ENCODE measurements around the gene CLCN5.

Gene CLCN5

DNA sequence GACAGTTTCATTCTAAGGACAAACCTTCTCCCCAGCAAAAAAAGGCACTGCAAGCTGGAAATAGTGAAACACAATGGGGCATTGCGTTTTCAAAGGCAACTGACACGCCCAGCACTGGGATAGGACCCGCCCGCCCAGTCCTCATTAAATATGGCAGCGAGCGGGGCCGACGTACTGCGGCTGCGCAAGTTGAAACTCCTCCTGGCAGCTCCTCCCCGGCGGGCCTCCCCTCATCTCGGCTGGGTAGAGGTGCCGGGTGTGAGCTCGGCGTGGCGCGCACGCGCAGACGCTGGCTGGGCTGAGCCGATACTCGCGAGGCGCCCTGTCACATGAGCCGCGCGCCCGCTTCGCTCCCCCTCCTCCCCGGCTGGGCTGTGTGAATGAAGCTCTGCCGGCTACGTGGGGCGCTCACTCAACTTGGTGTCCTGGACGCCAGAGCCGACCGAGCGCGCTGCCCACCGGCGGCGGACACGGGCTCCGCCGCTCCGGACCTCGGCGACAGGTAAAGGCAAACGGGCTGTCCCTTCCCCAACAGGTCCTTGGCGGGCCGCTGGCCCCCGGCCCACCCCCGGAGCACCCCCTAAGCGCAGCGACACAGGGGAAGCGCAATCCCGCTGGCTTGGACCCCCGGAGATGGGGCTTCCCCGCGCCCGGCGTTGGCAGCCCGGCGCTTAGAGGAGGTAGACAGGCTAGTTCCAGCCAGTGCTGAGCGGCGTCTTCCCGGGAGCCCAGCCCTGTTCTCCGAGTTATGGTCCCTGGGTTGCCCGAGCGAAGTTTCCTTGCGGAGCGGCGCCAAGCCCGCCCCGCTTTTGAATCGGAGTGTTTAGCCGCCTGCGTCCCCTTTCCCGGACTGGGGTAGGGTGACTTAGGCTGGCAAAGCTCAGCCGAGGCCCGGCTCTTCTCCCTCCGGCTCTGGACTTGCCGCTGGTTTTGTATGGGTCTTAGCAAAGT is at the start of gene CLCN5:
TSS of gene CLCN5 (plus strand) at position 306 of the 951 bp plus-strand sequence. CDS start 2,703 bp downstream, outside the sequence.
- peak; percentile 89 to 94 for DNase-seq

DNA sequence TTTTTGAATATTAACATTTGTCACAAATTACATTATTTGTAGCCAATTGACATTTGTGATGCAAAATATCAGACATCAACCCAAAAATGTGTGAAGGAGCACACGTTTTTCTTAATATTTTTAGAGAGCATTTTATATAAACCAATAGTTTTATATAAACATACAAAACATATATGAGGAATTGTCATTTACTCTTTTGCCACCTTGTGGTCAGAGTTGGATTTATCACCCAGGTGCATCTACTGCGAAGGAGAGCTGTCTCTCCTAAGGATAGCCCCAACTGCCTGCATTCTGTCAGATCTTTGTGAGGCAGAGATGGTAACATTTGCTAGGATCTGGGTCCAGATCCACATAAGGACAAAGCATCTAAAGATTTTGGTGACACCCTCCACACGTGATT is 45.6 kb upstream of the CLCN5 start:
- peak; percentile 23 to 40 for DNase-seq

DNA sequence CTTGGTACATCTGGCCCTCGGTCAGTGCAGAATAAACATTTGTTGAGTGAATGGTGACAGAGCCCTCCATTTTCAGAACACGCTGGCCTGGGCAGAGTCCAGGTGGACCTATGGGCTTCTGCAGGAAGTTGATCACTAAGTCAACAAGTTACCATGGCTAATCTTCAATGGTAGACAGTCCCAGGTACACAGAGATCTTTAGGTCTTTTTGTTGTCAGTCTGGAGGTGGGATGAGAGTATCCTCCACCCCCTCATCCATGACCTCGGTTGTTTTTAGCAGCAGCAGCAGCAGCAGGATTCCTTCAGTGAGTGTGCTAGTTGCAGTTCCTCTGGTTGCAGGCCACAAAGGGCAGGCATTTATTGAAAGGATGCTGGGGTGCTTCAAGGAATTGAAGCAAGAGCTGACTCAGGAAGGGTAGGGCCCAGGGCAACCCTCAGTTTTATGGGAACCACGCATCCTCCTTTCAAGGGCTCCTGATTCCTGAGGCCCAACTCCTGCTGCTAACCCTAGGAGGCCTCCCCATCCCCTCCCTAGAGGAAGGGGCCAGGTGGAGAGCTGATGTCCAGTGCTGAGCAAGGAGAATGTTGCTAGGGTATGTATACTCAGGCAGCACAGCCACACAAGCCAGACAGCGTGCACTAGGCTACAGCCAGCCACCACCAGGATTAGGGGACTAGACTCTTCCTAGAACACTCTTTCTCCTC is 44.8 kb upstream of the CLCN5 start:
- no peak for DNase-seq

DNA sequence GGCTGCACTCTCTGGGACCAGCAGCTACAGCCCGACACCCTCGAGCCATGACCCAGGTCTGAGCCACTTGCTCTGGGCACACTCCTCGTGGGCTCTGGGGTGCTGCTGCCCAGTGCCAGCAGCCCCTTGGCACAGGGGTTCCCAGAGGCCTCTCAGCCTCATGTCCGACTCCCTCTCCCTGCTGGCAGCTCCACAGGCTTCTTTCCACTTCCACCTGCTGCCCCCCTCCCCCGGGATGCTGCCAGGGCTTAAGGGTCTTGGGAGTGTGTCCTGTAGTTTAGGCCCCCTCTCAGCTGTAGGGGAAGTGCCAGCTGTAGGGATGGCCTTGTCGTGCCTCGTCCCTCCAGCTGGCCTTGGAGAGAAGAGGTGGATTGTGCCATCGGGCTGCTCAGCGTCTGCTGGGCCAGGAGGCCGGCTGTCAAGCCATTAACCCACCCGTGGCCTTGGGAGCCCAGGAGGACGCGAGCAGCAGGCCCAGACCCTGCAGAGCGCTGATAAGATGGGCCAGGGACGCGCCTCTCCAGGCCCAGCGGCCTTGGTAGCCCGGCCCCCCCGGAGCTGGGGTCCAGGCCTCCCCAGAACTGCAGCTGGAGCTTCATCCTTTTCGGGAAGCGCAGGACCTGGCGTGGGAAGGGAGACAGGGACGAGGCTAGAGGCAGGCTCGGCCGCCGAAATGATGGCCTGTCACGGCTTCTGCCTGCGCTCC is 44.1 kb upstream of the CLCN5 start:
- no peak for DNase-seq

DNA sequence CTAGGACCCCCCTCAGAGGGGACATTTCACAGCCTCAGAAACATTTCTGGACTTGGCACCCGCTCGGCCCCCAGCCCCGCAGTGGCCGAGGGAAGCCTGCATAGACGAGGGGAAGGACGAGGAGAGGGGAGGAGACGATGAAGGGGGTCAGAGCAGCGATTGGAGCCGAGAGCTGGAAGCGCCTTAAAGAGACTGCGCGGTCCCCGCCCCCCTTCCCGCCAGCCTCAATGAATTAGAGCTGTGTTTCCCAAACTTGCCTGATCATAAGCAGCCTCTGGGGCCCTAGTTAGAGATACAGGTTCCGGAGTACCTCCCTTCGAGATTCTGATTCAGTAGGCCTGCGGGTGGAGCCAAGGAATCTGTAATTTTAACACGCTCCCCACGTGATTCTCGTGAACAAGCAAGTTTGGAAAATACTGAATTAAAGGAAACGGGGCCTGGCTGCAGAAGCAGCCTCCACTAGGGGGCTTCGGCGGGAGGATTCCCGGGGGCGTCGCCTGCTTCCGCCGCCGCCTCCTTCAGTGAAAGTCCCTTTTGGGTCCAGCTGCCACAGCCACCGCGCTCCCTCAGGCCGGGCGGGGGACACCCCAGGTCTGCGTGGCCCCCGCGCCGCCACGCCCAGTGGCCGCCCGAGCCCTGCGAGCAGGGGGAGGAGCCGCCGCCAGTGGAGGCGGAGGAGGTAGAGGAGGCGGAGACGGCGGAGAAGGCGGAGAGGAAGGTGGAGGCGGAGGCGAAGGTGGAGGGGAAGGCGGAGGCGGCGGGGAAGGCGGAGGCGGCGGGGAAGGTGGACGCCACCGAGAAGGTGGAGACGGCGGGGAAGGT is 43.4 kb upstream of the CLCN5 start, which contains the start of gene USP27X:
TSS of gene USP27X (plus strand) at position 651 of the 822 bp plus-strand sequence. CDS start 824 bp downstream, outside the sequence.
- DNase-seq, result peak; percentile 77 to 78

DNA sequence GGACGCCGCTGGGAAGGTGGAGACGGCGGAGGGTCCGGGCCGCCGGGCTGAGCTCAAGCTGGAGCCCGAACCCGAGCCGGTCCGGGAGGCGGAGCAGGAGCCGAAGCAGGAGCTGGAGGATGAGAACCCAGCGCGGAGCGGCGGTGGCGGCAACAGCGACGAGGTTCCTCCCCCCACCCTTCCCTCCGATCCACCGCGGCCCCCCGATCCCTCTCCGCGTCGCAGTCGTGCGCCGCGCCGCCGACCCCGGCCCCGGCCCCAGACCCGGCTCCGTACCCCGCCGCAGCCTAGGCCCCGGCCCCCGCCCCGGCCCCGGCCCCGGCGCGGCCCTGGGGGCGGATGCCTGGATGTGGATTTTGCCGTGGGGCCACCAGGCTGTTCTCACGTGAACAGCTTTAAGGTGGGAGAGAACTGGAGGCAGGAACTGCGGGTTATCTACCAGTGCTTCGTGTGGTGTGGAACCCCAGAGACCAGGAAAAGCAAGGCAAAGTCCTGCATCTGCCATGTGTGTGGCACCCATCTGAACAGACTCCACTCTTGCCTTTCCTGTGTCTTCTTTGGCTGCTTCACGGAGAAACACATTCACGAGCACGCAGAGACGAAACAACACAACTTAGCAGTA is 42.6 kb upstream of the CLCN5 start:
- DNase-seq, result no peak

DNA sequence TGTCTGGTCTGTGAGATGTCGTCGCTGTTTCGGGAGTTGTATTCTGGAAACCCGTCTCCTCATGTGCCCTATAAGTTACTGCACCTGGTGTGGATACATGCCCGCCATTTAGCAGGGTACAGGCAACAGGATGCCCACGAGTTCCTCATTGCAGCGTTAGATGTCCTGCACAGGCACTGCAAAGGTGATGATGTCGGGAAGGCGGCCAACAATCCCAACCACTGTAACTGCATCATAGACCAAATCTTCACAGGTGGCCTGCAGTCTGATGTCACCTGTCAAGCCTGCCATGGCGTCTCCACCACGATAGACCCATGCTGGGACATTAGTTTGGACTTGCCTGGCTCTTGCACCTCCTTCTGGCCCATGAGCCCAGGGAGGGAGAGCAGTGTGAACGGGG is 41.7 kb upstream of the CLCN5 start:
- no peak for DNase-seq

DNA sequence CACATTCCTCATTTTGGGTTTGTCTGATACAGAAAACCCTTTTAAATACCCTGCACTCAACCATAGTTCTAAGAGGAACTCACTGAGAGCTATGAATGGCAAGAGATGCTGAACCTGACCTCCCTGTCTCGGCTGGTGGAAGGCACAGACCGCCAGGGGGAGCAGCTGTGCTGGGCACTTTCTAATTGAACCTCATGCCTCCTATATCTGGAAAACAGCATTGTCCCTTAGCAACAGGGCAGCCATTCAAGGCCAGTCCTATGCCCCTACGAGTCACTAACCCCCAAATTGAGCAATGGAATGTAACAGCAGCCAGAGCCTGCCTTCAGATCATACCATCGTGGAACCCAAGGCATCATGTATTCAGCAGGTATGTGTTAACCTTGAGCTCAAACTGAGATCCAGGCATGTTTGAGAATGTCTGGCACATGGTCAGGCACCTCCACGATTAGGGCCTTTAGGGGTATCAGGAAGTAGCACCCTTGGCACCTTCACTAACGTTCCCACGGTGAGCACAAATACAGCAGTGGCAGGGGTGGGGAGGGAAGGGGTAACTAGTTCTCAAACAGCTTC is 38.0 kb upstream of the CLCN5 start:
- peak; percentile 37 to 59 for DNase-seq

DNA sequence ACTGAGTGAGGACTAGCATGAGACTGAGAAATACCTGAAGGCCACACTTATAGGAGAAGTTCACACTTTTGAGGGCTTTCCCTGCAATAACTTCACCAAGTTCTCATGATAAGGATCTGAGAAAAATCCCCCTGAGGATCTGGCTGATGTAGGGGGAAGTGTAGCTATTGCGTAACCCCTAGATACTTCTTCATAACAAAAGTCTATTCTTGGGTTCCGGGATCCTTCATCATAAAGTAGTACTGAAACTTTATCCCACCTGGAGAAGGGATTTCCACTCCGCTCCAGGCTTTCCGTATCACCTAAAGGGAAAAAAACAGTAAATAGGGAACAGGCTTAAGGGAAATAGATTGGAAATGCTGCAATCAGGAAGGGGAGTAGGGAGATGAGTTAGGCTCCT is 29.9 kb upstream of the CLCN5 start:
- DNase-seq, result no peak

DNA sequence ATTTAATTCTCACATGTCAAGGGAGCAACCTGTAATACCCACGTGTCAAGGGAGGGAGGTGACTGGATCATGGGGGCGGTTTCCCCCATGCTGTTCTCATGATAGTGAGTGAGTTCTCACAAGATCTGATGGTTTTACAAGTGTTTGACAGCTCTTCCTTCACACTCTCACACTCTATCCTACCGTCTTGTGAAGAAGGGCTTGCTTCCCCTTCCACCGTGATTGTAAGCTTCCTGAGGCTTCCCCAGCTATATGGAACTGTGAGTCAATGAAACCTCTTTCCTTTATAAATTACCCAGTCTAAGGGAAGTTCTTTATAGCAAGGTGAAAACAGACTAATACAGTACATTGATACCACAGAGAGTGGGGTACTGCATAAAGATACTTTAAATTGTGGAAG is 25.4 kb upstream of the CLCN5 start:
- DNase-seq, result no peak

DNA sequence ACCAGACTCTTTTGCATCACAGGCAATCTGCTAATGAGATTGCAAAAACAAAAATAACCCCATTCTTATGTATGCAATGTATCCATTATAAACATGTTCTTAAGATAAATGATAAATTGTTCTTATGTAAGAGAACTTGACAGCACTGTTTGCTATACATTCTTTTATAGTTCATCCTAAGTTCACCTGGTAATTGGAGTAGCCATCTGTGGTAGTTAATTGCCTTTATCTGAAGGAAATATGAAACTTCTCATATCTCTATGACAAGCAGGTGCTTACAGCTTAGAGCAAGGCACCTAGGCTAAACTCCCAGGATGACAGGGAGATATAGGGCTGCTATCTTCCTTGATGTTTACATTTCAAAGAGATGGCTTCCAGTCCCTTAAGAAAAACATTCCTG is 21.3 kb upstream of the CLCN5 start:
- DNase-seq, result no peak

DNA sequence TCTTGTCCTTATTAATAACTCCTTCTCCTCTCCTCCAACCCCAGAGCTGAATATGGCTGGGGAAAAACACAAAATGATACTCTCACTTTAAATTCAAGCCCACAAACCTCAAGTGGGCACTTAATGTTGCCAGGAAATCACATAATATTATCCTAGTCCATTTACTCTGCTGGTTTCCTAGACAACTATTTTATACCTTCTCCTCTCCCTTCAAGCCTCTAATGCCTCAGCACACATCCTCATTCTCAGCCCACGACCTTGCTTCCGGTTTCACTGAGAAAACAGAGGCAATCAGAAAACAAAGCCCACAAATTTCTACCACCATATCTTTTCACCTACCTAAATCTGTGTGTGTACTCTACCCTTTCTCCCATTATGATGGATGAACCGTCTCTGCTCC is 12.1 kb upstream of the CLCN5 start:
- no peak for DNase-seq

DNA sequence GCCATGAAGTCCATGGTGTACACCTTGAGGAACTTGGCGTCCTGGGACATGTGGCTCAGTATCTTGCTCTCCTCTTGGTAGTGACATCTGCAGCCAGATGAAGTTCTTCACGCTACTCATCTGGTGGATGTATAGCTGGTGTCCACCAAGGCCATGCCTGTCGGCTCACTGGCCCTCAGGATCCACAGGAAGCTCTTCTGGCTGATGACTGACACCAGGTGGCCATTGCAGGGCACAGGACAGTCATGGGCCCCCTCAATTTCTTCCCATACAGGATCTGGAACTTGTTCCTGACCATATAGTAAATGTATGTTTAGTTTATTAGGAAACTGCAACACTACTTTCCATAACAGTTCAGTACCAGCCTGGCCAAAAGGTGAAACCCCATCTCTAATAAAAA is 10.3 kb upstream of the CLCN5 start:
- DNase-seq, result no peak

DNA sequence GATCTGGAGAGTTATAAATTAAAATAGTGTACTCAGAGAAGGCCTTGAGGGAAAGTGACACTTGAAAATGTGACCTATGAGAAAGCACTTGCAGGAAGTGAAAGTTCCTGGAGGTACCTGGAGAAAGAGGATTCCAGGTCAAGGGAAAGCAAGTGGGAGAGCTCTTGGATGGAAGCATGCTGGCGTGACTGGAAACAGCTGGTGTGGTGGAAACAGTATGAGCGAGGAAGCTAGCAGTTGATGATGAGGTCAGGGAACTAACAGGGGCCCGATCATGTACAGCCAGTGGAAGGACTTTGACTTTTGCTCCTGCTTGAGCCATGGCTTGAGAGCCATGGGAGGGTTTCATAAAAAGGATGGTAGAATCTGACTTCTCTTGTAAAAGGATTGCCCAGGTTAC is 9.5 kb upstream of the CLCN5 start:
- DNase-seq, result no peak

DNA sequence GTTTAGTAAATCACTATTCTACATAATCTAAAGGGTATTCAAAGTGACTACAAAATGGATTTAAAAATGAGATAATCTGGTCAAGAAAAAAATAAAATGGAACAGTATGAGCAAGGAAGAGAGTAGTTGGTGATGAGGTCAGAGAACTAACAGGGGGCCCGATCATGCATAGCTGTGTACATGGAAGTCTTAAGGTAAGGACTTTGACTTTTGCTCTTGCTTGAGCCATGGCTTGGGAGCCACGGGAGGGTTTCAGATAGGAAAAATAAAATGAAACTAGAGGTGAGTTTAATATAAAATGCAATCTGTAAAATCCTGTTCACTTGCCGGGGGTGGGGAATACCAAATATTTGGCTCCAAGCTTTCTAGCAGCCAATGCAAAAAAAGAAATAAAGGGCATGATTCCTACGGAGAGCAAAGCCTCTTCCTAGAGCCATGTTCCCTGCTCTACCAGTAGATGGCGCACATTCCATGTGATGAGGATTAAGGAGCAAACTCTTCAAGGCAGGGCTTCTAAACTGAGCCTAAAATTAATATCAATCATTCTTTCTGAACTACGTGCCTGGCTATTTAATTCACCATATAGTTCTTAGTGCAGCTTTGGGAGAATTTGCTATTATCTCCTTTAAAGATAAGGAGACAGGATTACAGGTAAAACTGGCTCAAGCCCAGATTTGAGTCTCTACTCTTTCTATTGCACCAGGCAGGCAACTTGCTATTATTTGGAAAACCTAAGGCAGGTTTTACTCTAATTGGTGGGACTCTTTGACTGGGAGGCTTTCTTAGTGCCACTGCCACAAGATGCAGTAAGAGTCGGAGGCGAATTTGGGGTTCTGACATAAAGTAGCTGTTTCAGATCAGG is 6.8 kb upstream of the CLCN5 start:
- peak; percentile 33 to 54 for DNase-seq

DNA sequence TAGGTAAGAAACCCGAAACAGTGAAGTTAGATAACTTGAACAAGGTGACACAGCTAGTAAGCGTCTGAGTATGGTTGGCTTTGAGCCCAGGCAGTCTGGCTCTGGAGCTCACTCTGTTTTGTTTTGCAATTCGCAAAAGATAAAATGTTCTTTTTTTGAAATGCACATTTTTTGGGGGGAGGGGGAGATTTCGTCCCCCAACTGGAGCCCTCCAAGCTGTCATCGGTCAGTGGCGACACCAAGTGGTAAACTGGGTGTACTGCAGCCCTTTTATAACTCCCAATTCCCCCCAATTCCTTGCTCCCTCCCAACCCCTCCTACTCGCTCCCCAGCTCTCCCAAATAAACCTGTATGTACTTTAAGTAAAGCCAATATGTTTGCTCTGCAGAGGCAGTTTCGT is 2.8 kb upstream of the CLCN5 start:
- peak in 1 of 2 donors; percentile 22 for DNase-seq

DNA sequence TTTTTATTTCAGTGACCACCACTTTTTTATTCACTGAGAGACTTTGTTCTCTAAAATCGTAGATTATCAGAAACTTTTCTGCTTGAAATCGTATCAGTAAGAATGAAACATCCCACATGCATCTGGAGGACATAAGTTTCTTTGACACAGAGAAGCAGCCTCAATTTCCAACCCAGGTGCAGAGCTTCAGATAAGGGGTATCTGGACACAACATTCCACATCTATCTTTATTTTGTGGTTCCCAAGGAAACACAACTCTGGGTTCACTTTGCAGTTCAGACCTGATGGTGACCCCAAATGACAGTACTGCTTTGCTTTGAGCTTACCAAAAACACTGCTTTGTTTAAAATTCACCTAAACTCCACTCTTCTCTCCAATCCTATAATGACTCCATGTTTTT is 1.3 kb upstream of the CLCN5 start:
- DNase-seq, result no peak

DNA sequence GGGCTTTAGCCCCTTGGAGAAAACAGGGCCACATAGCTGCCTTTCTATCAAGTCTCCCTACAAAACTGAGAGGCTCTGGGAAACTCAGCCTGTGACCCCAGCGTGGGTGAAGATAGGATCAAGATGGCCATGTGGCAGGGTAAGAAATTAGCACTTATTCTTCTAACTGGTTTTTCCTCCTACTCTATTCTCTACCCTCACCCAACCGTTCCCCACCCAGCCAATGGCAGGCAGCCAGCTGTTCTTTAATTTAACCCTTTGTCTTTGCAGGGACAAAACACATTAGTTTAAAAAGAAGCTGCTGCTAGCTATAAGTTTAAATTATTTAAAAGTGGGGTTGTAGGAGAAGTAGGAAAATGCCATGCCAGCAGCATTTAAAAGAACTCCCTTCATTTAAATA is 2.8 kb downstream of the CLCN5 start:
- no peak for DNase-seq

DNA sequence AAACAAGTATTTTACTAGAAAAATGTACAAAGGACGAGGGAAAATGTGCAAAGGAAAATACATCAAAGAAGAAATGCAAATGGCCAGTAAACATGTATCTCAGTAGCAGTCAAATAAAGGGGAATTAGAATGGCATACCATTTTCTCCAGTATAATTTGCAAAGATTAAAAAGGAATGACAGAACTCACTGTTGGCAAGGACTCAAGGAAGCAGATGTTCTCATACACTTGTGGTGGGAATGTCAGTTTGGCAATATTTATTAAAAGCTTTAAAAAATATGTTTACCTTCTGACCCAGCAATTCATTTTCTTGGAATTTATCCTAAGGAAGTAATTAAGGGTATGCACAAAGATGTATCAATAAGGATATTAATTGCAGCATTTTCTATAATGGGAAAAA is 7.6 kb downstream of the CLCN5 start:
- DNase-seq, result no peak

DNA sequence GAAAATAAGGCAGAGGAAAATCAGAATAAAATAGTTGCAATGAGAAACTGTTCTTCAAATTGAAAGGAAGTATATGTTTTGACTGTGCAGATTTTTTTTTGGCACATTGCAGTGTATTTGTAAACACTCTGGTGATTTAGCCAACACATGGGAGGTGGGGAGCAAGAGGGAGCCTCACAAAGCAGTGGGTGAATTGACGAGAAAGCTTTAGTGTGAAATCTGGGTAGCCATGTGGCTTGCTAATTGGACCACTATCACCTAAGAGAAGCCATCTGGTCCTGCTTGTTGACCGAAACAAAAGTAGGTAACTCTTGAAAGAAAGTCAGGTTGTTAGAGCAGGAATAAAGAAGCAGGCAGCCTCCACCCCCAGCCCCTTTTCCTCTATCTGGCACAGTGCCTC is 10.4 kb downstream of the CLCN5 start:
- no peak for DNase-seq

DNA sequence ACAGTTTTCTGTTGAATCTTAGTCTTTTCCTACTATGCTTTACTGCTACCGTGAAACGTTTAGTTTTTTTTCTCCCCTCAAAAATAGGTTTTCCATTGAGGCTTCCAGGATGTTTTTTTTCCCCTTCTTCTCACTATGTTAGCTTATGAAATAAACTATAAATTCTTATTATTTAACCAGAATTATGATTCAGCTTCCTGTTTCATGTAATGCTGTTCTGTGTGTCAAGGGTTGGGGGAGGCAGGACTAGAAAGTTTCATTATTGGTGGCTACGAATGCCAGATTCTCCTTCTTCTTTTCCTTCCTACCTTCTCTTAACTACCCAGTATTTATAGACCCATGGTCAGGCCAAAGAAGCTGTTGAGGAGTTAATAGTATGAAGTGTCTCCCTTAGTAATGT is 11.8 kb downstream of the CLCN5 start:
- DNase-seq, result no peak

Data from activated CD4-positive, alpha-beta T cell treated with anti-CD3 and anti-CD28 coated beads for 4 hours (primary cell).